K562 (cell line): ENCODE measurements around the gene TNFSF9. TPM values are rescaled to one million over a fixed set of nuclear protein-coding genes. Genes with fewer than 3 reads are reported as not detected.

ENCODE experiments used
- ASH1L ChIP-seq: fragments of 450-650 bp; IDR thresholded peaks from 2 replicates; pipeline ENCODE4 v1.6.1; 2018; ENCODE audit warnings: borderline replicate concordance, mild to moderate bottlenecking, low read depth; ENCODE audit not compliant: partially characterized antibody
- CXXC5 ChIP-seq: fragments of 250-450 bp; sonication (Bioruptor Pico); IDR thresholded peaks from 2 replicates; pipeline ENCODE4 v1.8.0; 2022; ENCODE audit warnings: inconsistent platforms, mild to moderate bottlenecking, moderate library complexity
- GABPA ChIP-seq: fragments of 200-800 bp; sonication (Bioruptor generic); conservative IDR thresholded peaks from 2 replicates; pipeline ENCODE4 v1.6.1; 2016; ENCODE audit warnings: low read depth, missing genetic modification characterization, missing compliant biosample characterization
- HDGF ChIP-seq: fragments of 450-650 bp; IDR thresholded peaks from 2 replicates; pipeline ENCODE4 v1.6.1; 2016
- HEY1 ChIP-seq: fragments of 250-450 bp; sonication (Bioruptor Pico); IDR thresholded peaks from 2 replicates; pipeline ENCODE4 v1.5.0; 2020; ENCODE audit warnings: mild to moderate bottlenecking, moderate library complexity, borderline replicate concordance
- KHSRP ChIP-seq: fragments of 450-650 bp; IDR thresholded peaks from 2 replicates; pipeline ENCODE4 v1.6.1; 2017
- MEF2A ChIP-seq: IDR thresholded peaks from 2 replicates; pipeline ENCODE4 v1.6.1; 2011; ENCODE audit warnings: low read depth, mild to moderate bottlenecking, low read length, moderate library complexity; ENCODE audit not compliant: control insufficient read depth
- PPARD ChIP-seq: fragments of 250-450 bp; sonication (Bioruptor Pico); IDR thresholded peaks from 2 replicates; pipeline ENCODE4 v1.8.0; 2022; ENCODE audit warnings: inconsistent platforms, mild to moderate bottlenecking, moderate library complexity
- RBM22 ChIP-seq: fragments of 200-400 bp; formaldehyde crosslinking; IDR thresholded peaks from 2 replicates; pipeline ENCODE4 v1.6.1; 2018; ENCODE audit warnings: low read length, low read depth; ENCODE audit not compliant: poor library complexity, severe bottlenecking
- SMARCA5 ChIP-seq: fragments of 450-650 bp; IDR thresholded peaks from 2 replicates; pipeline ENCODE4 v1.6.1; 2016
- TCF7 ChIP-seq: sonication (generic); IDR thresholded peaks from 2 replicates; pipeline ENCODE4 v1.6.1; 2016; ENCODE audit warnings: antibody characterized with exemption, borderline replicate concordance
- TCFL5 ChIP-seq: fragments of 250-450 bp; sonication (Bioruptor Pico); conservative IDR thresholded peaks from 2 replicates; pipeline ENCODE4 v1.6.1; 2021; ENCODE audit warnings: mild to moderate bottlenecking, moderate library complexity, matching md5 sums
- XRCC5 ChIP-seq: fragments of 200-400 bp; formaldehyde crosslinking; IDR thresholded peaks from 2 replicates; pipeline ENCODE4 v1.6.1; 2017; ENCODE audit warnings: low read depth, mild to moderate bottlenecking, low read length
- ZNF143 ChIP-seq: sonication (generic); formaldehyde crosslinking; IDR thresholded peaks from 2 replicates; pipeline ENCODE4 v1.9.0; 2022; ENCODE audit warnings: mild to moderate bottlenecking, missing genetic modification reagents
- polyA plus RNA-seq, 8 experiments: library from polyadenylated mRNA; depleted of rRNA in 4 of 8; stranded (reverse) in 5 of 8; unstranded in 3 of 8; fragments of >200 nt; fragmentation: Nextera tagmentation in 2 of 8; fragmentation: Illumina TruSeq in 1 of 8; extraction: Ambion mirVana in 2 of 8; extraction: Trizol in 1 of 8; gene quantifications; 2 replicates each; pipeline versions ENCODE4 v1.2.1 to v1.2.3, GENCODE V29; 2011 to 2014; ENCODE audit warnings: inconsistent platforms in 1 of 8, missing spikeins in 1 of 8
- total RNA-seq, 7 experiments: library from RNA; depleted of rRNA in 6 of 7; stranded (reverse); fragments of >200 nt in 6 of 7; fragmentation: Illumina TruSeq in 2 of 7; extraction: Trizol in 2 of 7; gene quantifications; 2 replicates each; pipeline versions ENCODE4 v1.2.1 to v1.2.3, GENCODE V29; 2011 to 2021; ENCODE audit warnings: low replicate concordance in 1 of 7
- TF ChIP-seq, protein P1 (sequence below): fragments of 450-650 bp; IDR thresholded peaks from 2 replicates; pipeline ENCODE4 v1.6.1; 2016; ENCODE audit warnings: mild to moderate bottlenecking, moderate library complexity
- TF ChIP-seq, protein P2 (sequence below): fragments of 250-450 bp; sonication (Bioruptor Pico); IDR thresholded peaks from 2 replicates; pipeline ENCODE4 v1.5.0; 2021

The TNFSF9 gene
- total and polyA plus RNA-seq, 9 of the 15 experiments (the other 6 are each of a cell fraction or from before 2014, with no cell fraction given) = 1.4 to 17.9 (median 6.5) TPM

DNA sequence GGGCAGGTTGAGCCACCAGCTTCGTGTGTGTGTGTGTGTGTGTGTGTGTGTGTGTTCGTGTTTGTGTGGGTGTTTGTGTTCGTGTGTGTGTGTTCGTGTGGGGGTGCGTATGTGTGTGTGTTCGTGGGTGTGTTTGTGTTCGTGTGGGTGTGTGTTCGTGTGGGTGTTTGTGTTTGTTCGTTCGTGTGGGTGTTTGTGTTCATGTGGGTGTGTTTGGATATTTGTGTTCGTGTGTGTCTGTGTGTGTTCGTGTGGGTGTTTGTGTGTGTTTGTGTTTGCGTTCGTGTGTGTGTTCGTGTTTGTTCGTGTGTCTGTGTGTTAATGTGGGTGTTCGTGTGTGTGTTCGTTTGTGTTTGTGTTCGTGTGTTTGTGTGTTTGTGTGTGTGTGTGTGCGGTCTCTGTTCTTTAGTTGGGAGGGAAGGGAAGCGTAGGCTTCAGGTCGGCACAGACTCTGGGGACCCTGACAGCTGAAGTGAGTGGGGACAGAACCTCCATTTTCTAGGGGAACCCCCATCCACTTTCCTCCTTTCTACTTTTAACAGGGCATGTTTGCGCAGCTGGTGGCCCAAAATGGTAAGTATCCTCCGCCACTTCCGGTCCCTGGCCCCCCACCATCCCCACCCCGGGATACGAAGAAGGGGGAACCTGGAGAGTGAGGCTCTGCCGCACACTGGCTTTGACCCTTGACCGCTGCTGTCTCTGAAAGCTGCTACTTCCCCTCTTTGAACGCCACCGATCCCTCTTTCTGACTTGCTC lies 1.6 kb downstream of the TNFSF9 start (continued):
- TF ChIP-seq, protein P1, sequence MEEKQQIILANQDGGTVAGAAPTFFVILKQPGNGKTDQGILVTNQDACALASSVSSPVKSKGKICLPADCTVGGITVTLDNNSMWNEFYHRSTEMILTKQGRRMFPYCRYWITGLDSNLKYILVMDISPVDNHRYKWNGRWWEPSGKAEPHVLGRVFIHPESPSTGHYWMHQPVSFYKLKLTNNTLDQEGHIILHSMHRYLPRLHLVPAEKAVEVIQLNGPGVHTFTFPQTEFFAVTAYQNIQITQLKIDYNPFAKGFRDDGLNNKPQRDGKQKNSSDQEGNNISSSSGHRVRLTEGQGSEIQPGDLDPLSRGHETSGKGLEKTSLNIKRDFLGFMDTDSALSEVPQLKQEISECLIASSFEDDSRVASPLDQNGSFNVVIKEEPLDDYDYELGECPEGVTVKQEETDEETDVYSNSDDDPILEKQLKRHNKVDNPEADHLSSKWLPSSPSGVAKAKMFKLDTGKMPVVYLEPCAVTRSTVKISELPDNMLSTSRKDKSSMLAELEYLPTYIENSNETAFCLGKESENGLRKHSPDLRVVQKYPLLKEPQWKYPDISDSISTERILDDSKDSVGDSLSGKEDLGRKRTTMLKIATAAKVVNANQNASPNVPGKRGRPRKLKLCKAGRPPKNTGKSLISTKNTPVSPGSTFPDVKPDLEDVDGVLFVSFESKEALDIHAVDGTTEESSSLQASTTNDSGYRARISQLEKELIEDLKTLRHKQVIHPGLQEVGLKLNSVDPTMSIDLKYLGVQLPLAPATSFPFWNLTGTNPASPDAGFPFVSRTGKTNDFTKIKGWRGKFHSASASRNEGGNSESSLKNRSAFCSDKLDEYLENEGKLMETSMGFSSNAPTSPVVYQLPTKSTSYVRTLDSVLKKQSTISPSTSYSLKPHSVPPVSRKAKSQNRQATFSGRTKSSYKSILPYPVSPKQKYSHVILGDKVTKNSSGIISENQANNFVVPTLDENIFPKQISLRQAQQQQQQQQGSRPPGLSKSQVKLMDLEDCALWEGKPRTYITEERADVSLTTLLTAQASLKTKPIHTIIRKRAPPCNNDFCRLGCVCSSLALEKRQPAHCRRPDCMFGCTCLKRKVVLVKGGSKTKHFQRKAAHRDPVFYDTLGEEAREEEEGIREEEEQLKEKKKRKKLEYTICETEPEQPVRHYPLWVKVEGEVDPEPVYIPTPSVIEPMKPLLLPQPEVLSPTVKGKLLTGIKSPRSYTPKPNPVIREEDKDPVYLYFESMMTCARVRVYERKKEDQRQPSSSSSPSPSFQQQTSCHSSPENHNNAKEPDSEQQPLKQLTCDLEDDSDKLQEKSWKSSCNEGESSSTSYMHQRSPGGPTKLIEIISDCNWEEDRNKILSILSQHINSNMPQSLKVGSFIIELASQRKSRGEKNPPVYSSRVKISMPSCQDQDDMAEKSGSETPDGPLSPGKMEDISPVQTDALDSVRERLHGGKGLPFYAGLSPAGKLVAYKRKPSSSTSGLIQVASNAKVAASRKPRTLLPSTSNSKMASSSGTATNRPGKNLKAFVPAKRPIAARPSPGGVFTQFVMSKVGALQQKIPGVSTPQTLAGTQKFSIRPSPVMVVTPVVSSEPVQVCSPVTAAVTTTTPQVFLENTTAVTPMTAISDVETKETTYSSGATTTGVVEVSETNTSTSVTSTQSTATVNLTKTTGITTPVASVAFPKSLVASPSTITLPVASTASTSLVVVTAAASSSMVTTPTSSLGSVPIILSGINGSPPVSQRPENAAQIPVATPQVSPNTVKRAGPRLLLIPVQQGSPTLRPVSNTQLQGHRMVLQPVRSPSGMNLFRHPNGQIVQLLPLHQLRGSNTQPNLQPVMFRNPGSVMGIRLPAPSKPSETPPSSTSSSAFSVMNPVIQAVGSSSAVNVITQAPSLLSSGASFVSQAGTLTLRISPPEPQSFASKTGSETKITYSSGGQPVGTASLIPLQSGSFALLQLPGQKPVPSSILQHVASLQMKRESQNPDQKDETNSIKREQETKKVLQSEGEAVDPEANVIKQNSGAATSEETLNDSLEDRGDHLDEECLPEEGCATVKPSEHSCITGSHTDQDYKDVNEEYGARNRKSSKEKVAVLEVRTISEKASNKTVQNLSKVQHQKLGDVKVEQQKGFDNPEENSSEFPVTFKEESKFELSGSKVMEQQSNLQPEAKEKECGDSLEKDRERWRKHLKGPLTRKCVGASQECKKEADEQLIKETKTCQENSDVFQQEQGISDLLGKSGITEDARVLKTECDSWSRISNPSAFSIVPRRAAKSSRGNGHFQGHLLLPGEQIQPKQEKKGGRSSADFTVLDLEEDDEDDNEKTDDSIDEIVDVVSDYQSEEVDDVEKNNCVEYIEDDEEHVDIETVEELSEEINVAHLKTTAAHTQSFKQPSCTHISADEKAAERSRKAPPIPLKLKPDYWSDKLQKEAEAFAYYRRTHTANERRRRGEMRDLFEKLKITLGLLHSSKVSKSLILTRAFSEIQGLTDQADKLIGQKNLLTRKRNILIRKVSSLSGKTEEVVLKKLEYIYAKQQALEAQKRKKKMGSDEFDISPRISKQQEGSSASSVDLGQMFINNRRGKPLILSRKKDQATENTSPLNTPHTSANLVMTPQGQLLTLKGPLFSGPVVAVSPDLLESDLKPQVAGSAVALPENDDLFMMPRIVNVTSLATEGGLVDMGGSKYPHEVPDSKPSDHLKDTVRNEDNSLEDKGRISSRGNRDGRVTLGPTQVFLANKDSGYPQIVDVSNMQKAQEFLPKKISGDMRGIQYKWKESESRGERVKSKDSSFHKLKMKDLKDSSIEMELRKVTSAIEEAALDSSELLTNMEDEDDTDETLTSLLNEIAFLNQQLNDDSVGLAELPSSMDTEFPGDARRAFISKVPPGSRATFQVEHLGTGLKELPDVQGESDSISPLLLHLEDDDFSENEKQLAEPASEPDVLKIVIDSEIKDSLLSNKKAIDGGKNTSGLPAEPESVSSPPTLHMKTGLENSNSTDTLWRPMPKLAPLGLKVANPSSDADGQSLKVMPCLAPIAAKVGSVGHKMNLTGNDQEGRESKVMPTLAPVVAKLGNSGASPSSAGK = 0 out of 2 replicates have a peak, but pooled peaks have one; percentile 22
- TF ChIP-seq, protein P2, sequence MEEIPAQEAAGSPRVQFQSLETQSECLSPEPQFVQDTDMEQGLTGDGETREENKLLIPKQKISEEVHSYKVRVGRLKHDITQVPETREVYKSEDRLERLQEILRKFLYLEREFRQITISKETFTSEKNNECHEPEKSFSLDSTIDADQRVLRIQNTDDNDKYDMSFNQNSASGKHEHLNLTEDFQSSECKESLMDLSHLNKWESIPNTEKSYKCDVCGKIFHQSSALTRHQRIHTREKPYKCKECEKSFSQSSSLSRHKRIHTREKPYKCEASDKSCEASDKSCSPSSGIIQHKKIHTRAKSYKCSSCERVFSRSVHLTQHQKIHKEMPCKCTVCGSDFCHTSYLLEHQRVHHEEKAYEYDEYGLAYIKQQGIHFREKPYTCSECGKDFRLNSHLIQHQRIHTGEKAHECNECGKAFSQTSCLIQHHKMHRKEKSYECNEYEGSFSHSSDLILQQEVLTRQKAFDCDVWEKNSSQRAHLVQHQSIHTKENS (CRISPR knock-in tag) = no peak
- TF ChIP-seq GABPA (peak; percentile 56; the same call in 1 of the 2 replicates), XRCC5 (no peak), HDGF (peak; percentile 98), MEF2A (no peak), SMARCA5 (peak; percentile 95), ZNF143 (CRISPR knock-in tag) (0 out of 2 replicates have a peak, but pooled peaks have one; percentile 51), RBM22 (peak; percentile 45), ASH1L (peak; percentile 57), HEY1 (no peak), KHSRP (peak; percentile 50), TCFL5 (CRISPR knock-in tag) (no peak), TCF7 (no peak), PPARD (CRISPR knock-in tag) (no peak), CXXC5 (CRISPR knock-in tag) (peak; percentile 37; the same call in 1 of the 2 replicates)
